BJ (cell line): ENCODE data around the gene TMEM269. TPM values are rescaled to one million over a fixed set of nuclear protein-coding genes. Genes with fewer than 3 reads are reported as not detected.

ENCODE experiments used
- CTCF ChIA-PET: fragments of 350-600 bp; formaldehyde crosslinking; extraction: SDS; loops from one replicate; lab custom pipeline; 2021; ENCODE audit warnings: antibody characterized with exemption, inconsistent platforms; lab: Yijun Ruan, JAX
- POLR2A ChIA-PET: fragments of 300-600 bp; sonication (Branson Sonifier 250); formaldehyde crosslinking; extraction: SDS; loops from one replicate; lab custom pipeline; 2021; ENCODE audit warnings: antibody characterized with exemption; lab: Charles Lee
- DNase-seq: peaks from one replicate; pipeline ENCODE4 v3.0.0-alpha.2; 2011; ENCODE audit warnings: low read depth
- H3K27me3 ChIP-seq: 2 replicates; pipeline ENCODE4 v1.6.0; 2011; ENCODE audit warnings: low read length; ENCODE audit not compliant: control insufficient read depth, insufficient read depth
- H3K36me3 ChIP-seq: 2 replicates; pipeline ENCODE4 v1.5.1; 2011; ENCODE audit warnings: low read length; ENCODE audit not compliant: control insufficient read depth, insufficient read depth
- H3K4me3 ChIP-seq: 2 replicates; pipeline ENCODE4 v1.5.1; 2011; ENCODE audit warnings: low read depth, mild to moderate bottlenecking, control low read depth, low read length
- CTCF ChIP-seq: IDR thresholded peaks from 2 replicates; pipeline ENCODE4 v1.5.1; 2011; ENCODE audit warnings: low read depth, mild to moderate bottlenecking, control low read depth, inconsistent platforms, low read length, moderate library complexity; ENCODE audit not compliant: insufficient read depth
- polyA plus RNA-seq: library from polyadenylated mRNA; depleted of rRNA; stranded (reverse); fragments of >200 nt; gene quantifications from 2 replicates; pipeline ENCODE4 v1.2.3, GENCODE V29; 2011

TMEM269 gene
- polyA plus RNA-seq, 1 experiment, result not detected

DNA sequence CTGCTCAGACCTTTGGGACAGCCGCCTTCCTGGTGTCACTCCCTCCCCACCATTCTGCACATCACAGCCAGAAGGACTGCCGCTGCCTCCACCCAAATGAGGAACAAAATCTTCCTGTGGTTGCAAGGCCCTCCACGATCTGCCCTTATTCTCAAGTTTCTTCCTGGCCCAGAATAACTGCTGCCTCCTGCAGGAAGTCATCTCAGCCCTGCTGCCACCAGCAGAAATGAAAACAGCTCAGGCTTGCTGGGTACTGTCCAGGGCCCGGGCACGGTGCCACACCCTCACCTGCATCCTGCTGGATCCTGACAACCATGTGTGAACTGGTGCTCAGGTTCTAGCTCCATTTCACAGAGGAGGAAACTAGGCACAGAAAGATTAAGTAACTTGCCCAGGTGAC, 47.5 kb upstream of the TMEM269 start:
- Histone ChIP-seq H3K27me3 (no peaks in the 10 kb centered on the region), H3K4me3 (no peak overlapping the region), H3K36me3 (no peaks in the 10 kb centered on the region)
- POLR2A ChIA-PET, result no interaction called here
- no peak for TF ChIP-seq CTCF
- DNase-seq, result no peak
- CTCF ChIA-PET, result interaction anchor here (1.7 to 5.5 kb wide), 2 partner anchors 8 to 20 kb away, joined by 5 to 28 read pairs; no protein-coding TSS in a partner anchor

- Histone ChIP-seq H3K27me3 (no peaks in the 10 kb centered on the region), H3K4me3 (no peak overlapping the region), H3K36me3 (no peaks in the 10 kb centered on the region)
- no peak for TF ChIP-seq CTCF
- CTCF ChIA-PET, result interaction anchor here (0.6 to 5.5 kb wide), 3 partner anchors 8 to 340 kb away, joined by 4 to 28 read pairs (median 5); no protein-coding TSS in a partner anchor
- POLR2A ChIA-PET, result no interaction called here
- DNase-seq, result no peak
Observed at GRCh38 chr1:42737986-42738677, 46.7 kb upstream of the TMEM269 start.

- no peak for DNase-seq
- Histone ChIP-seq H3K4me3 (no peak overlapping the region), H3K27me3 (no peaks in the 10 kb centered on the region), H3K36me3 (no peaks in the 10 kb centered on the region)
- ChIA-PET CTCF (interaction anchor here (1.7 kb wide), 1 partner anchor 19 kb away, joined by 5 read pairs; no protein-coding TSS in a partner anchor), POLR2A (no interaction called here)
- no peak for TF ChIP-seq CTCF
Observed at GRCh38 chr1:42738678-42739226, 46.0 kb upstream of the TMEM269 start.

DNA sequence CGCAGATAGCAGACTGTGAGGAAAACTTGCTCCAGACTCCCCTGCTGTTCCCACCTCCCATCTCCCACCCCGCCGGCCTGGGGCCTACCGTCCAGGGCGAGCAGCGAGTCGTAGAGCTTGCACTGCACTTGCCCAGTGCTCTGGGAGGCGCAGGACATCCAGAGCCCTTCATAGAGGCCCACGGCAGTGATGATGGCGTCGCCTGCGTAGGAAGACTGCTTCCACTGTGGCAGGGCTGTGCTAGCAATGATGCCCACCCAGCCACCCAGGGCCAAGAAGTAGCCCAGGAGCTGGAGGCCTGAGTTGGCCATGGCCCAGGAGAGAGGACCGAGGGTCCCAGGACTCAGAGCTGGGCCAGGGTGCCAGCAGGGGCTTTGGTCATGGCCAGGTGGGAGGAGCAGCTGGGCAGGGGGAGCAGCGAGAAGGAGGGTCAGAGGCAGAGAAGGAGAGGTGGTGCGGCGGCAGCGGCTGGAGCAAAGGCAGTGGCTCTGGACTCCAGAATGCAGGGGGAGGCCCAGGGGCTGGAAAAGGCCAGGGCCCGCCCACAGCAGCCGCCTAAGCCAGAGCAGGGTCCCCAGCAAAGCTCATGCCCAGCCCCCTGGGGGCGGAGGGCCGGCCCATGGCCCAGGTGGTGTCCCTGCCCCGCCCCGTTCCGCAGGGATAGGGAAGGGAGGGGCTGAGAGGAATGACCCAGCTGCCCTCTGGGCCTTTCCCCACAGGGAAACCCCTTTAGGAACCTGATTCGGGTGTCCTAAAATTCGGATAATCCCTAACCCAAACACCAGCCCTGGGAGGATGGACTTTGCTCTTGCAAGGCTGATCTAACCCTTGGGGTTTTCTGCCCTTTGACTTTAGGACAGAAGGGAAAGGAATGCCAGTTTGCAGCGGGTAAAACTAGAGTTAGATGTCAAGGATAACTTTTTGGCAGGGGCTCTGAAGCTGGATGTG, 44.8 kb upstream of the TMEM269 start, which contains the start of gene CLDN19:
Gene CLDN19, minus strand, starts transcription at position 484 of the 948 bp plus-strand sequence. Its CDS starts 173 bp downstream, at position 311.
- ChIA-PET CTCF (no interaction called here), POLR2A (no interaction called here)
- Histone ChIP-seq H3K4me3 (no peak within 1 kb of the TSS), H3K27me3 (no peaks in the 10 kb centered on the region), H3K36me3 (no peaks in the 10 kb centered on the region)
- no peak for TF ChIP-seq CTCF
- no peak for DNase-seq
